ENCODE measurements around the gene EPSTI1. TPM values are rescaled to one million over a fixed set of nuclear protein-coding genes. Genes with fewer than 3 reads are reported as not detected.
"Not testable (repeated sequence)": the region's sequence is repeated elsewhere in the genome, so short reads cannot be mapped to it uniquely, and the experiment has no call there.

The EPSTI1 gene
- total RNA-seq, 1 donor from 2014 or later, result 3.4 TPM

DNA sequence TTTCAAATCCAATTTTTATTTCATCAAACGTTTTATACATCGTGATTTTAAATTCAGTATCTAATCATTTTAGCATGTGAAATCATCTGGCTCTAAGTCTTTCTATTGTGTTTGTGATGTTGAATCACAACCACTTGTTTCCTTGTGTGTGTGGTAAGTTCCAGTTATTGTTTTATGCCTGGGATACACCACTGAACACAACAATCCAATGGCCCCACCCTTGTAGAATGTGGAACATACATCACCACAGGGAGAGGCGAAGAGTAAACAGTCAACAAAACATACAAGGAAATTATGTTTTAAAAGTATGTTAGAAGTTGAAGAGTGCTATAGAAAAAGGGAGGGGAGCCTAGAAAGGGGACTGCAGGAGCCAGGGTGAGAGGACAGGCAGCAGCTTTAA lies 100.5 kb downstream of the EPSTI1 start:
- peak; percentile 66 for ATAC-seq

DNA sequence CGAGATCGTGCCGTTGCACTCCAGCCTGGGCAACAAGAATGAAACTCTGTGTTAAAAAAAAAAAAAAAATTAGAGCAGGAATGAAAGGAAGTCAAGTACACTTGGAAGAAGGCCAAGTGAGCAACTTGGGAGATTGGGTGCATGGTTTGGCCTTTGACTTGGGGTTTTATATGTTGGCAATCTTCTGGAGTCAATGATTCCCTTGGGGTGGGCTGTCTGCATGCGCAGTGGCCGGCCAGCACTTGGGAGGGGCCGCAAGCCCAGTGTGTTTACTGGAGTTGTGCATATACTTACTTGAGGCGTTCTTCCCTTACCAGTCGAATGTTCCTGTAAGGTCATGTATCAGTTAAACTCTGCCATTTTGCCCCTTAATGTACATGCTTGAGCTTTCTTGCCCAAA lies 106.7 kb downstream of the EPSTI1 start:
- ATAC-seq, result no peak

DNA sequence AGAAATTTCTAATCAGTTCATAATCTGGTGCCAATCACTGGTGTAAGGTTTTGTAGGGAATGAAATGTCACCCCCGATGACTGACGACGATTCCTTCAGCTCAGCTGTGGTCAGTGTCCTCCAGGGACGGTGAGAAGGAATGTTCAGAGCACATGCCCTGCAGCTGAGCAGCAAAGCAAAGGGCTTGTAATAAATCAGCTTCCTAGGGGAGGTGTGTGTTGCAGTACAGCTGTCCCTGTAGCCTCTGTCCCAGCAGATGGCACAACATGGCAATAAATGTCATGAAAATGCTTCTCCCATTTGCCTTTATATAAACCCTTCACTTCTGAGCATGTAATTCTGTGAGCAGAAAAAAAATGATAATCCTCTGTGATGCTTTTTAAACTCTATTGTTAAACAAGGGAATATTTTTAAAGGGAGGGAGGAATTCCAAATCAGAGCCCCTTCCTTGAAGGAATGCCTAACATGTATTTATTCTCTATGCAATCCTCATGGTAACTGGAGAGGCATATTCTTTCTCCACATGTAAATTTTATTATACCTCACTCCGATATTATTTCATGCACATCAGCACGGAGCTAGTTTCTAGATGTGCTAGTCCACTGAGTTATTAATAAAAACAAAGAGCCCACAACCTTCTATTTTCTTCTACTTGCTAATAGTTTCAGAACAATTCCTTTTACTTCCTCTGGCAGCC lies 108.1 kb downstream of the EPSTI1 start:
- no peak for ATAC-seq

DNA sequence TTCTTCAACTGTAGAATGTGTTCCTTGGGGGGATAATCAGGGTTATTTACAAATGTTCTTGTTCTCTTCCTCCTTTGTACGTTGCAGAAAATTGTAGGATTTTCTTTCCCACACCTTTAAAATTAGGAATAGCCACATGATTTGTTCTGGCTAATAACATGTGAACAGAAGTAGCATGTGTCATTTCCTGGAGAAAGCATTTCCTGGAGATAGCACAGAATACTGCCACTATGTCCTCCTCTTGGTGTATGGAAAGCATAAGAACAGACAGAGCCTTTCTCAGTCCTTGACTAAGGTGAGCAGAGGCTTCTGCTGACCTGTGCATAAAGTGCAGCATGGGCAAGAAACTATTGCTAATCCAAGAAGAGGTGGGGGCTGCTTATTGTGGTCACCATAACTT lies 108.9 kb downstream of the EPSTI1 start:
- no peak for ATAC-seq

DNA sequence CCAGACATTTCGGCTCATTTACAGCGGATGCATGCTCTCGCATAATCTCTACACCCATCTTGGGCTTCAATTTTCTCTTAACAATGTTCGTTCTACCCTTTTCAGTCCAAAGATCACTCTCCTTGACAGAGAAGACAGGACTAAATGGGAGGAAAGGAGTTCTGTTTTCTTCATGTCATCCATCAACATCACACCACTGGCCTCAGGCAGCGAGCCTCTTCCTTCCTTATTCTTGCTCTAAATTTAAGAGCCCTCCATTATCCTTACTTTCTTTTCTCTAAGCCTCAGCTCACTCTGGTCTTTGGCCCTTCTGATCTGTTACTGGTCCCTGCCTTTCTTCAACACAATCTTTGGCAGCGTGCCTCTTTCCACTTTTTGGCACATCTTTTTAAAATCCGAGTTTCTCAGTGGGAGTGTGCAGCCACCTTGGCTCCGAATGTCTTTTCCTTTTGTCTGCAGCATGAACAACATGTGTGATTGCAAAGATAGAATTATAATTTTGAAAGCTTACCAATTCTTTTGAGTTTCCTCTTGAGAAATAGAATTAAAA lies 111.9 kb downstream of the EPSTI1 start:
- ATAC-seq, result no peak

DNA sequence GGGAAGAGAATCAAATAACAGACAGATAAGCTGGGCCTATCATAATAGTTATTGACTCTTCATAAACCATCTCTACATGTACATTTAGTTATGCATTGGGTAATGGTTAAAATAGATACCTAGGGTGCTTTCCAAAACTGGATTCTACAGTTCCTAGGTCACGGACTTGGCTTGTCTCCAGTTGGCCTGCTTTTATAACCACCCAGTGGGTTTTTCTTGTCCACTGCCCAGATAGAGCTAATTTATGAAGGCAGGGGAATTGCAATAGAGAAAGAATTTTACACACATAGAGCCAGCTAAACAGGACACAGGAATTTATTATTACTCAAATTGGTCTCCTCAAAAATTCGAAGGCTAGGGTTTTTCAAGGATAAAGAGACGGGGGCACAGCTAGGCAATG lies 113.3 kb downstream of the EPSTI1 start:
- no peak for ATAC-seq

DNA sequence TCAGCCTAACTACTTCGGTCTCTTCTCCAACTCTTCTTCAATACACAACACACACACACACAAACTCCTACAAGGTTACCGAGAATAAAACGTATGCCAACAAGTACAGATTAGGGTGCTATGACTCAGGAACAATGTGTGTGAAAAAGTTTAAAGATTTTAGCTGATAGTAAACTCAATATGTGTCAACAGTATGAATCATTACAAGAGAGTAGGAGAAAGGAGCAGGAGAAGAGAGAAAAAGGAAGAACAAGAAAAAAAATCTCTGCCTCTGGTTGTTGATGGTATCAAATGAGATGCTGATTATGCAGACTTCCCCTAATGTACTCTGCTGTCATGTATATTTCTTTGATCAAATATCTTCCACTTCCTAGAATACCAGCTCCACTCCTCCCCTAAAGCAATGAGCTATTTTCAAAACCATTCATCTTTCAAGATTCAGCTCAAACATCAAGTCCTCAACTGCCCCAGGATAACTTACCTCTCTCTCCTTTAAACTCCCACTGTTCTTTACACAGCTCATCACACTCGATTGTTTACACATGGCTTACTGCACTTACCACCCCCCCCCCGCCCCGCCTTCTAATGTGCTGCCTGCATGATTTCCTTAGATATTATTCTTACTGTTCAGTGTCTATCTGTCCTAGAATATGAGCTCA lies 115.0 kb downstream of the EPSTI1 start:
- ATAC-seq, result no peak

DNA sequence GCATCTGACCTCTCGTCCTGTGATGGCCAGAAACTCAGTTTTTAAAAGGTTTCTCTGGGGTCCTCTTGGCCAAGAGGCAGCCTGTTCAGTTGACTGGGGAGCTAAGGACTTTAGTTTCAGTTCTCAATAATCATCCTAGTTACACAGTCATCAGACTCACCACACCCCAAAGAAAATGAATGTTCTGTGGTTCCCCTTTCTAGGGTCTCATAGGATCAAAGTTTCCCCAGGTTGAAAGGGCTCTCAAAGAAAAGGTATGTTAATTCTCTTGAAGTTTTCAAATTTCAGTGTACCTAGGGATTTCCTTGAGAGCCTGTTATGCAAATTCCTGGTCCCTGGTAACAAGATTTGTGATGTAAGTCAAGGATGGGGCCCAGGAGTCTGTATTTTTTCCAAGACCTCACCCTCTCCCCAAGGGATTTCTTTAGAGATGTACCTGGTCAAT lies 115.7 kb downstream of the EPSTI1 start:
- no peak for ATAC-seq

DNA sequence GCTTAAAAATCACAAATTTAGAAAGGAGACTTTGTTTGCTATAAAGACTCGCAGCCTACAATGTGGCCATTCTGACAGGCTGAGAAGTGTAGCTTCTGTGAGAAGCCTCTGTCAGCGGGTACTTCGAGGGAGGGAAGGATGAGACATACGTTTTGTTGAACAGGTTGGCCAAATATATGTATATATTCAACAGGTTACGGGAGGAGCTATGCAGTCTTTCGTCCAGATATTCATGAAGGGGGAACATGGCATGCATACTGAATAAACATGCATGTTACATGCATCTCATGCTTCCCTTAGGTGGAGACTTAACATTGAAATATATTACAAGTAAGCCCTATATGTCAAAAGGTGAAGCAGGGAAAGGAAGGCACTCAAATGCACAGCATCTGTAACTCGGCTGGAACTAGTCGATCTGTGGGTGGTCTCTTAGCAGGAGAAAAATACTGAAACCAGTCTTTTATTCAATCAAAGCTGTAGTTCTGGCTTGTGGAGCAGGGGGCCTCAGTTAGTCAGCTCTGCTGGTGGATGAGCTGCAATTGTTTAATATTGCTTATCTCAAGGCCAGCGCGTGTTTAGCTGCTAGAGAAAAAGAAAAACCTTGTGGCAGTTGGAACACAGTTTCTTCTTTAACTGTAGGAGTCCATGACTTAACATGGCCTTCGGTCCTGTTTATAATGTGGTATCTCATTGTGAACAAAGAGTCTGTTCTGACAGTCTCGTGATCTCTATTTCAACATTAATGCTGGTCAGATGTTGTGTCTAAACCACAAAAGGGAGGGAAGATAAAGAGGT lies 116.4 kb downstream of the EPSTI1 start:
- ATAC-seq, result no peak

DNA sequence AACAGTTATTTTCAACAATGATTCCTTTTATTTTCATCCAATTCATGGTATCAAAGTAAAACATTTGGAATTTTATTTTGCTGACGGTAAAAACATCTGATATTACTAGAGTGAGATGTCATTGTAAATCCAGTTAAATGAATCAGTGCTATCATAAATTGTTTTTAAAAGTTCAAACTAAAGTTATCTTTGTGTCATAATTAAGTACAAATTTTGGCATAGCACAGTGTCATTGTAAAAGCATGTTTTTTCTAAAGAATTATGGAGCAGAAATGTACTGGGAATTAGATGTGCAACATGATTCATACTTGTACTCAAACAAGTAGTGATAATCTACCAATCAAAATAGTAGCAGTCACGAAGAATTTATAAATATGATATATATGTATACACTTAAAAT lies 117.8 kb downstream of the EPSTI1 start:
- no peak for ATAC-seq

DNA sequence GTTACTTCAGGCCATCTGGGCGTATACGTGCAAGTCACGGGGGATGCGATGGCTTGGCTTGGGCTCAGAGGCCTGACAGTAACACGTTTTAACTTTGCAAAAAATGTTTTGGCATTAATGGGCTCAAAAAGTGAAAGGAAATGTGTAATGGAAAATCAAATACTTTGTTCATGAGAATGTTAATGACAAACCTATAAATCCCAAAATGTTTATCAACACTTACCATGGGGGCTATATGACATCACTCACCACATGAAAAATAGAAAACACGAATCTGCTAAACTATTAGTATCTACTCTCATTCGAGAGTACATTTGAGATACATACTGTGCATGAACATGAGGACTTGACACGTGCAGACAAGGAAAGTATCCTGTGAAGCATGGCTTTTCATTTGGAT lies 119.0 kb downstream of the EPSTI1 start:
- ATAC-seq, result no peak

DNA sequence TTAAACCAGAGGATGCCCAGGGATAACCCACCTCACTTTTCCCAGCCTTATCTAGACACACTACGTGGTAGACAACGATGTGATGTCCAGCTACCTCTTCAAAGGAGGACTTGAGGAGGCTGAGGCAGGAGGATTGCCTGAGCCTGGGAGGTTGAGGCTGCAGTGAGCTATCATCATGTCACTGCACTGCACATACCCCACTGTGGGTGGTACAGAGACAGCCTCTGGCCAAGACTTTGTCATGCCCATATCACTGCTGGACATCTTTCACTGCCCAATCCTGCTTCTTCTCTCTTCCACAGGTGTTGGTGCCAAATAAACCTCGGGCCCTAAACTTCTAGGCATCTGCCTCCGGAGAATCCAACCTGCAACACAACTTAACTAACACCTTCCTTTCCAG lies 124.8 kb downstream of the EPSTI1 start:
- ATAC-seq, result no peak

DNA sequence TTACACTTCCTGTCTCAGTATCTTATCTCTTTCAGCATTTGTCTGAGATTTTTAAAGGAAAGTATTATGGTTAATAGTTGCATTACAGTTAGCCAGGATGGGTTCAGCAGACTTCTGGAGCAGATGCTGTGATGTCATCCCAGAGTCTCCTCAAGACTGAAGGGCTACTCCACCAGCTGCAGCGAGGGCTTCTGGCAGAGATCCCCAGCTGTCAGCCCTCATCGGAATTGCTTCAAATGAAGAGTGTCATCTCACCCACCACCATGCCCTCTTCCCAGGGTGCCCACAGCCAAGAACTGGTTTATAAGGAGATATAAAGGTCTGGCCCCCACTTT lies 126.3 kb downstream of the EPSTI1 start:
- ATAC-seq, result no peak

DNA sequence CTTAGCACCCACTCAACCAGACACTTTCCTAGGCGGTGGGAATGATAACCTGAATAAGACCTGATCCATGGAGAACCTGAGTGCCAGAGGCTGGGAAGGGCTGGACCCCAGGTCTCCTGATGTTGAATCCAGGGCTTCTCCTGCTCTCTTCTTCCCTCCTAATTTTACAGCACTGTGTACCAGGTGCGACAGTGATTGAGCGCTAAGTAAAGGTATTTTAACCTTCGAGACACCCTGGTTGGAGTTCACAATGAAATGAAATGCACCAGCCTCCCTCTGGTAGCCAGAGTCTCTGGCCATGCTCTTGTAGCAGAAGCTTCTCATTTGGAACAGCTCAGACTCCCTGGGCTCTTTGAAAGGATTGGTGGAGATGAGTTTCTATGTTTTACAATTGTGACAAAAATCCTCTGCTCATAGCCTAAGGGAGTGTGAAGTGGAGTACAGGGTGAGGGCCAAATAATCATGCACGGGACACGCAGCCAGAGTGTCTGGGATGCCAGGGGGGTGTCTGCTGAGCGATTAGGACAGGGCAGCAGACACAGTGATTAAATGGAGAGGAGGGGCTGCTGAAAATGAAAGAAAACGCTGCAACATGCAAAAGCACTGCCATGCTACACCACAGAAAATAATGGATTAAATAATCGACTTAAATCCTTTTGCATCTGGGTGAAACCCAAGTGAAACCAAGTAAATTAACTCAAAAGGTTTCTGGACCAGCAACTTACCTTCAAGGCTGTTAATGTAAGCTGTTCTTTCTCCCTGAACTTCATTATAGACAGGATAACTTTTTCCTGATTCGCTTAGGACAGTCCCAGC lies 126.9 kb downstream of the EPSTI1 start:
- no peak for ATAC-seq

DNA sequence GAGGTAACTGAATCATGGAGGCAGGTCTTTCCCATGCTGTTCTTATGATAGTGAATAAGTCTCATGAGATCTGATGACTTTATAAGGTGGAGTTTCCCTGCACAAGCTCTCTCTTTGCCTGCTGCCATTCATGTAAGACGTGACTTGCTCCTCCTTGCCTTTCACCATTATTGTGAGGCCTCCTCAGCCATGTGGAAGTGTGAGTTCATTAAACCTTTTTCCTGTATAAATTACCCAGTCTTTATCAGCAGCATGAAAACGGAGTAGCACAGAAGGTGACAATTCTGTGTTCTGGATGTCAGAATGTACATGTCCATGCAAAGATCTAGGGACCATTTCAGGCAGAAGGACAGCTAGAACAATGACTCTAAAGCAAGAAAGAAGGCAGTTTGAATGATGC lies 129.7 kb downstream of the EPSTI1 start:
- ATAC-seq, result not testable (repeated sequence)

DNA sequence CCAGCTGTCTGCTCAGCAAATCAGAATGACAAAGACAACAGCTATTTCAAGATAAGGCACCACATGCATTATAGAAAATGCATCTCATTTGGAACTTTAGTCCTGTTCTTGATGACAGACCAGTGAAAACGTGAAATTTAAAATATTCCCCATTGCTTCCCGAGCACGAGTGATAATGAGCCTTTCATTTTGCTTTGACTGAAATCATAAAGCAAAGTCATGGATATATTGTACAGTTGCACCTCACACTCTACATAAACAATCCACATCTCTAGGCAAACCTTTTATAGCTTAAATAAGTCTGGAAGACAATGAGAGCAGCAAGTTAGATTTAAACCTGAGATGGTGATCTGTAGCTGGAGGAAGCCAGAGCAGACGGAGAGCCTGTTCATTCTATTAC lies 131.6 kb downstream of the EPSTI1 start:
- no peak for ATAC-seq

DNA sequence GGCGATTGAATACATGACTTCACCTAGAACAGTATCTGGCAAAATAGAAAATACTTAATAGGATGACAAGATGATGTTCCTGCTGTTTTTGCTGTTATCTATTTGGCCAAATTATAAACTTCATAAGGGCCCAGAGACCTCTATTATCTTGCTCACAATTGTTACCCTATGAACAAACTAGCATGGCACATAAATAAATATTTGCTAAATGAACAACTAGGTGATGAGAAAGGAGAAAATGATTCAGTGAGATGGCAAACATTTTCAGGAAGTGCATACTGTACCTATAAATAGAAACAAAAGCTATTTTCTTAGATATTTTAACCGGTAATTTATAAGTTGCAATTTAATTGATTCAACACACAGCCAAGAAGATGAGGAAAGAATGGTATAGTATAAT lies 132.3 kb downstream of the EPSTI1 start:
- ATAC-seq, result no peak

DNA sequence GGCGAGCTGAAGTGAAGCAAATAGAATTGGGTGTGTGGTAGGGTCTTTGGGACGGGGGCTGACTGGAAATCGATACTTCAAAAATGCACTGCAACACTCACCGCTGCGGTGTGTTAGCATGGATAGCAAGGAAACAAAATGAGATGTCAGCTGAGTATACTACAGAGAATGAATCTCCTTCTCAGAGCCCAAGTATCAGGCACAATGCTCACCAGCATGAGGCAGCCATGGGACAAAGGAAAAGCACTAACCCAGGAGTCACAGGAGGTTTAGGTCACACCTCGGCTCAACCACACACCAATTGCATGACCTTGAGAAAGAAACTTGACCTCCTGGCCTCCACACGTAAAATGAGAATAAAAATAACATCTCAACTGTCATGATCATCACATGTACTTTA lies 136.6 kb downstream of the EPSTI1 start:
- ATAC-seq, result no peak

DNA sequence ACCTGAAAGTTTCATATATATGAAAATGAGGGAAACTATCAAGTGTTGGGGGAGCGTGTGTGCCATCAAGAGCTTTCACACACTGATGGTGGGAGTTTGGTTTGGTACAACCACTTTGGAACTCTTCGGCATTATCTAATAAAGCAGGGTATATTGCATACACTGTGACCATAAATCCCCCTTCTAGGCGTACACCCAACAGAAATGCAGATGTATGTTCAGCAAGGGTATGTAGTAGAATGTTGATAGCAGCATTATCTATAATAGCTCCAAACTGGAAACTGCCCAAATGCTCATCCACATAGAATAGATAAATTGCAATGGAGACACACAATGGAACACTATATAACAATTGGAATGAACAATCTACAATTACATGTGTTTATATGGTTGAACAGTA lies 139.9 kb downstream of the EPSTI1 start:
- no peak for ATAC-seq

DNA sequence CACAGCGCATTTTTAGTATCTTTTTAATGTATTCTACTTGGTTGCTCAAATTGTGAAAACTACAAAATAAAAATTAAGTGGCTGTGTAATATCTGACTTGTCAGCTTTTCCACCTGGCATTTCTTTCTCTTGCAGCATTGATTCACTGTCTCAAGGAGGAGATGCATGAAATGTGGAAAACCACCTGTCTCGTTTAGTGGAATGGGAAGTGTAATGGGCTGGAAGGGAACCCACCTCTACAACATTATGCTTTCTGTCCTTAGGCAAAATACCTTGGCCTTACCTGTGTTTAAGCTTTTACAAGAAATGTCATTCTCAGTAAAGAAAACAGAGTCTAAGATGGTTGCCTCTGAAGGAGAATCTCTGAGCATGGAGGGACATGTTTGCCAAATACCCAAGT lies 142.8 kb downstream of the EPSTI1 start:
- no peak for ATAC-seq

DNA sequence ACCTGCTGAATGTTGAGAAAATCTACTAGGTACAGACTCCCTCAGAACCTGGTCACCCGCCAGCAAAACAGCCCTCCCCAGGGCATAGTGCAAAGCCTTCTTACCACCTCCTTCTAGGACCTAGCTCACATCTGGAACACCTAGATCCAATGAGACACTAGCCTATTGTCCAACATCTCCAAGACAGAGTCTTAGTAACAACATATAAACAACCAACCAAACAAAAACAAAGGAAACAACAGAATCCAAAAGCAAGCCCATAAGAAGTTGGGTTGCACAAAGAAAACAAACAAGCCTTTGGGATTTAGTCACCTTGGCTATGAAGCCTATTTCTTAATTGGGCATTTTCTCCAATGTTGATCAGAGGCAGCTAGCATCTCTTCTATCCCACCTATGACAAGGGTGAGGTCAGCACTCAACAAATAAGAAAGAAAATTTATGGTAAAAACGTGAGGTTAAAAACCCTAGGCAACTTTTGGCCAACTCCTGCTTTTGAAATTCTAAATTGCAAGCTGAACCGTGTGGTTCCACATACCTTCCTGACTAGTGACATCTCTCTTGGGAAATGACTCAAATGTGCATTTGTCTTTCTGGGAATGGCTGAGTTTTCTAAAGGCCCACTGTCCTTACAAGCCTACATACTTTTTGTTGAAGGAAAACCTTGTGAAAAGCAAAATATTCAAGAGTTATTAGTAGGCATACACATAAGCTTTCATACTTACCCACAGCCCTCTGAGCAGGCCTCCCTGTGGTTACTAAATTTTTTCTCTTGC lies 144.0 kb downstream of the EPSTI1 start:
- ATAC-seq, result no peak
